GM18511 (cell line): ENCODE results near the gene MEIS2.

Source experiments
- ATAC-seq: cut with Tn5 transposase; IDR thresholded peaks from one replicate; pipeline ENCODE4 v1.9.1; 2021; ENCODE audit warnings: mild to moderate bottlenecking, moderate library complexity; ENCODE audit not compliant: unreplicated experiment

MEIS2 gene

DNA sequence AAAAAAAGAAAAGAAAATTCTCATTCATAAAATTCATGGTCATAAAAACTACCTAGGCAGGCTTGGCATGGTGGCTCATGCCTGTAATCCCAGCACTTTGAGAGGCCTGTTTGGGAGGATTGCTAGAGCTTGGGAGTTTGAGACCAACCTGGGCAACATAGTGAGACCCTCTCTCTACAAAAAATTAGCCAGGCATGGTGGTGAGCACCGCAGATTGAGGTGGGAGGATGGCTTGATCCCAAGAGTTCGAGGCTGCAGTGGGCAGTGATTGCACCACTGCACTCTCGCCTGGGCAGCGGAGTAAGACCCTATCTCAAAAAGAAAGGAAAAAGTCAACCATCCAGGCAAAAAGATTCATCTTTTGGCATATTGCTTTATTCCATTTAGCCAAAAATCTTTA, 58.5 kb downstream of the MEIS2 start:
- no peak for ATAC-seq

GRCh38 chr15:37041042-37041441, 59.3 kb downstream of the MEIS2 start:
- ATAC-seq = no peak

GRCh38 chr15:37040072-37040742, 60.1 kb downstream of the MEIS2 start:
- no peak for ATAC-seq

- ATAC-seq = no peak
These were observed 61.6 kb downstream of the MEIS2 start for GRCh38 chr15:37038716-37039106.

DNA sequence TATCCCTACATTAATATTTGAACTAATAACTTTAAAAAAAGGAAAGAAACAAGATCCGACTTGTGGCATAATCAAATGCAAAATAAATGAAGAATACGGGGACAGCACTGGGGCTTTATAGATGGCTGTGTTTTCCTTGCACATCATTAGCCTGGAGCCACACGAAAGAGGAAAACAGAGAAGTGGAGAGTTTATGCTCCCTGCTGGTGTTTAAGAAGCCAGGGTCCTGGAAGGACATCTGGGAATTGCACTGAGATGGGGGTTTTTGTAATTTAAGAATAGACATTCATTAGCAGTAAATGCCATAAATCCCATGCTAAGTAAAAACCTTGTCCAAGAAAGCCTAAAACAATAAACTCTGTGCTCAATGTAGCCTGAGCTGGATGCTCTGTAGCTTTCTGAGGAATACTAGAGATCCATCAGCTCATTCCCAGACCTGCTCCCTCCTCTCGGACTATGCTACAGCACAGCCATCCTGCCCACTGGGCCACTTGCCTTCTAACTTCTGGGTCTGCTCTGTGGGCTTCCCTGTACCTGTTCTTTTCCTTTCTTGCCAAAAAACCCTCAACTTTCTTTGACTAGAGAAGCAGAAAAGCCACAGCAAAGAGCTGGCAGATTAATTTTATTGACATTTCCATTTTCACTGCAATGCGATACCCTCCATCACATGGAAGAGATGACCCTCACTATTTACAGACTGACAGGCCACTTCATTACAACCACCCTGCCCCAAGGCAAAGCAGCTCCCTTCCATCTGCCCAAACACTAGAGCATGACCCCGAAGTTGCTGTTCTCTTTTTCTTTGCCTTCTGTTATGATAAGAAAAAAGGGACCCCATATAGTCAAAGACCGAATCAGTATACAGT, 62.3 kb downstream of the MEIS2 start:
- no peak for ATAC-seq

- no peak for ATAC-seq
These were observed 63.2 kb downstream of the MEIS2 start for GRCh38 chr15:37037071-37037655.

DNA sequence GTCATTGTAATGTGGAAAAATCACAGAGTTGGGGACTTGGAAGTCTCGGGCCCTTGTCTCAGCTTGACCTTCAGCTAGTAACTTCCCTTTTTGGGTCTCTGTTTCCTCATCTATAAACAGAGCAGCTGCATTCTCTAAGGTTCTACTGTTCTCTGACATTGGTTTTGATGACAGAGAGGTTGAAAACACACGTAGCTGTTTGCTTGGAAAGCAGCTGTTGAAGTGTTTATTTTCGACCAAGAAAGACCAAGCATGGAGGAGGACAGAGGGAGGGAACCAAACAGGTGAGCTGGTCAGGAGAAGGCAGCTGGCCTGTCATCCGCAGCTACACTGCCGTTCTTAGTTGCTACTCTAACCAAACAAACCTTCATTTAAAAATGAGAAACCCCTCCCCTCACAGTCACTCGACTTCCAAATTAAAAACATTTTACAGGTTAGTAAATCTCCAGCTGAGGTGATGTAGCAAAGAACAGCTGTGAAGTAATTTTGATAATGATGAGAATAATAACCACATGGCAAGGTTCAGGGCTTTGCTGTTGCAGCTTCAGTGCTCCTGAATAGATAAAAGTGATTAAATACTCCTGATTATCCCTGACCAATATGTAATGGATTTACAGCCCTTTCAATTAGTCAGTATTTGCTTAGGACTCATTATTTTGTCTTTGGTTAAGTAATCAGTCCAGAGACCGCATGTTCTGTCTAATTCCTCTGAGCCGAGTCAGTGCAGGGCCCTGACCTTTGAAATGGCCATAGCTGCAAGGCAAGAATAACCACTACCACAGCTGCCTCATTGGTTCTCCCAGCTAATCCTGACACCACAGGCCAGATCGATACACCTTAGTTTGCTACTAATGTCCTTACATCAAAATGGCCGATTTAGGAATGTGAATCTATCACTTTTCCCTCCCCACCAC, 65.3 kb downstream of the MEIS2 start:
- no peak for ATAC-seq

DNA sequence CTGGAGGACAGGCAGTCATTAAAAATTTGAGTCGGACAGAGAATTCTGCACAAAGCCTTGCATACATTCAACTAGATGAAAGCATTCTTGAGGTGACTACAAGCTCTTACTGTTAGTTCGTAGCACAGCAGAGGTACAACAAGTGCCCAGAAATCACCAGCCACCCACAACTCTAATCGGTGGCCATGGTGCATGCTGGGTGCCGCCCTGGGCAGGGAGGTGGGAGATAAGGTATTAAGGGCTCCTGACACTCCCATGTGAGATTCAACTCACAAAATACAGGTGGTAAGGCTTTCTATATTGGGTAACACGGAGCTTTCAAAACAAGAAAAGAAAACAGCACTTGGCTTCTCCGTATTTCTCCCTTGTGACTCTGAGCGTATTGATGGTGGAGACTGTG, 66.0 kb downstream of the MEIS2 start:
- ATAC-seq = no peak

DNA sequence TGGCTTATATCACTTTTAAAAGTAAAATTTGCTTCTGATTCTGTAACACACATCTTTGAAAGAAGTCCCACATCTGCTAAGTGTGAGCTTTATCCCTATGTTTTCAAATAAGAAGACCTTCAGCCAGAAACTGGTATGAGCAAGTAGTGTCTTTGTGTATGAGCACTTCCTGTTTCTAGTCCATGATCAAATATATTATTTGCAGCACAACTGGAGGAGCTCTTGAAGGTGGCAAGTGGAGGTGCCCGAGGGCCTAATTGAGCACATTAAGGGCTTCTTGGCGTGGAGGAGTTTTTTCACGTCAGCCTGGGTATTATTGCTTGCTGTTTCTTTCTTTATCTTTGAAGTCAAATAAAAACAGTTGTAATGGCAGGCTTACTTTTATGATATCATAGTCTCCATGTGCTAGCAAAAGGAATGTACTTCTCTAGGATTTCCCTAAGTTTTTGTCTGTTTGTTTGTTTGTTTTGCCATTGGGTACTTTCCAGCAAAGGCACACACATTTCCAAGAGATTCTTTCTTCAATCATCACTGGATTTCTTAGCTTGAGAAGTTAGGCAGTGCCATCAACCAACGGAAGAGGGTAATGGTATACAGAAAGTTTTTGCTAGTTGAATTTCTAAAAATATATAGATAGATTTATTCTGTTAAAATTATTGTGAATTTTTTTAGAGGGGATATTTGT, 68.1 kb downstream of the MEIS2 start:
- ATAC-seq = no peak

- ATAC-seq = no peak
These were observed 69.2 kb downstream of the MEIS2 start for GRCh38 chr15:37031198-37031597.

GRCh38 chr15:37028625-37029296, 71.6 kb downstream of the MEIS2 start:
- no peak for ATAC-seq

- ATAC-seq = no peak
These were observed 79.5 kb downstream of the MEIS2 start for GRCh38 chr15:37020852-37021251.

DNA sequence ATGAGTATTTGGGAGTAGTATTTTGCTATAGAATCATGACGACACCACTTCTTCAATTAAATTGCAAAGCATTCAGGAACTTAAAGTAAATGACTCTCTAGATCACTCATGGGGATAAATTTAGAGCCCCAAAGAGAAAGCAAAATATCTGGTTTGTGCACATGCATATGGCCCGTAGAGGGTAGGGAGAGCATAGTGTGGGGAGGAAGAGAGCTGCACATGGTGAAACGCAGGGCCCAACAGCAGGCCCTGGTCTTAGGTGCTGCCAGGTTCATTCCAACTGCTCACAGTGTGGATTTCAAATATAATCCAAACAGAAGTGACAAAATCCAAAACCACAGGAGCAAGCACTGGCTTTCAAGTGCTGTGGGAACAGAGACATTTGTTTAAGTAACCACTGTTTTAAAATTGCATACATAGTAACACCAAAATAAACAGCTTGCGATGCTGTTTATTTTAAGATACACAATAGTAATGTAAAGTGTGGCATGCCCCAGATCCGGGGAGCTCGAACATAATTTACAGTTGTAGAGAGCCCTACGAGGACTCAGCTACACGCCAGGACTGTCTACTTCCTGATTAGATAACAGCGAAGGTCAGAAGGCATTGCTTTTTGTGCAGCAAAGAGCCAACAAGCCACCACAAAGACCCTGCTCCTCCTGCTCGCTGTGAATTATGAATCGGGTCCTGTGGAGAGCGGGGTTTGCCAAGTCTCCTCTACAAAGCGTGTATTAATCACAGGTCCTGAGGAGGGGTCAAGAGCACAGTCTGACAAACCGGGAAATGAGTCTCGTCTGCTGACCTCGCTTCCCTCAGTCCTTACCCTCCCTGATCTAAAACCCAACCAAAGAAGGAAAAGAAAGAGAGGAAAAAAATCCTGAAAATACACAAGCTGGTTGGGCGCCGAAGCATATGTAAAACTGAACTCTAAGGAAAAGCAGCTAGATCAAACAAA, 80.6 kb downstream of the MEIS2 start:
- ATAC-seq = no peak

- no peak for ATAC-seq
These were observed 83.2 kb downstream of the MEIS2 start for GRCh38 chr15:37017031-37017625.

DNA sequence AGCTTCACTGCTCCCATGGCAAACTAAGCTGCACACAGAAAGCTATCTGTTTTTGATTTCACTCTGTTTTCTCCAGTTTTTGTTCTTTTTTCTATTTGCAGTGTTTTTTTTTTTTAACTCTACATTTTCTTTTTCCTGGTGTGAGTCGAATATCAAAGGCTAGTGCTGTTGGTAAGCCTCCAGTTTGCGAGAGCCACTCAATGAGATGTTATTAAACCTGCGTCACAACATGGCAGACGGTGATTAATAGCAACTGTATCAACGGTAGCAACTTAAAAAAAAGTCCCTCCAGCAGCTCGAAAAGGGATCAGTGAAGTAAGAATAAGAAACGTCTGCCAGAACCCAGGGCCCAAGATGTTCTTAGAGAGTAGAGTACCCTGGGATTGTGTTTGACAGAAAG, 84.1 kb downstream of the MEIS2 start:
- no peak for ATAC-seq

GRCh38 chr15:37015451-37015850, 84.9 kb downstream of the MEIS2 start:
- no peak for ATAC-seq

GRCh38 chr15:37015035-37015434, 85.3 kb downstream of the MEIS2 start:
- no peak for ATAC-seq

DNA sequence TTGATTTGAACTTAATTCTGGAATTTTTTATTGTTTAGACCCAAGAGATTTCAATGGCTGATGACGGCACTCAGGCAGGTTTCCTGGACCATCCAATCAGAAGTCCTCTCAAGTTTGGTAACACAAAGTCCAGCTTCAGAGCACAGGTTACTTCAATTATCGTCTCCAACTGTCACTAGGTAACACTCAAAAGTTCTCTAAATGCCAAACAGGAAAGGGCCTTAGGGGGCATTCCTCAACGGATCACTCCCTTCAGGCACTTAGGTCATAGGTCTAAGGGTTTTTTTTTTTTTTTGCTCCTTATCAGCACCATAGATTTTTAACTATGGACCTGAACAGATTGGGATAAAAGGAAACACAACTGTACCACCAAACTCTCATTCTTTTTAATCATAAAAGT, 85.8 kb downstream of the MEIS2 start:
- ATAC-seq = no peak
